Thymus (tissue), 14 donors: Measurements from ENCODE around the gene PVALEF. TPM values are rescaled to one million over a fixed set of nuclear protein-coding genes. Genes with fewer than 3 reads are reported as not detected.
A peak's percentile ranks its signal among the peaks of the same experiment; 100 is the strongest.

Experiments
- DNase-seq, 9 donors: peaks; one replicate each; pipeline ENCODE4 v3.0.0-alpha.2; 2013; ENCODE audit warnings: low spot score in 9 of 9, low read depth in 6 of 9, missing footprints in 1 of 9
- H3K27ac ChIP-seq, 2 donors: one replicate each; pipeline ENCODE4 v1.5.1; 2013; ENCODE audit warnings: control low read depth in 1 of 2, low read depth in 1 of 2, low read length in 1 of 2, mild to moderate bottlenecking in 1 of 2, moderate library complexity in 1 of 2
- H3K27me3 ChIP-seq, 2 donors: one replicate each; pipeline ENCODE4 v1.5.1; 2013; ENCODE audit warnings: low read length in 1 of 2; ENCODE audit not compliant: control insufficient read depth in 2 of 2, insufficient read depth in 1 of 2
- H3K36me3 ChIP-seq, 2 donors: one replicate each; pipeline ENCODE4 v1.5.1; 2013; ENCODE audit warnings: low read length in 1 of 2, mild to moderate bottlenecking in 1 of 2, moderate library complexity in 1 of 2; ENCODE audit not compliant: control insufficient read depth in 2 of 2, insufficient read depth in 2 of 2
- H3K4me1 ChIP-seq, 2 donors: one replicate each; pipeline ENCODE4 v1.5.1; 2013; ENCODE audit warnings: low read length in 2 of 2; ENCODE audit not compliant: control insufficient read depth in 2 of 2, insufficient read depth in 2 of 2
- H3K4me3 ChIP-seq, 2 donors: one replicate each; pipeline ENCODE4 v1.5.1; 2013; ENCODE audit warnings: low read length in 2 of 2, control low read depth in 1 of 2, mild to moderate bottlenecking in 1 of 2
- H3K9me3 ChIP-seq, 2 donors: one replicate each; pipeline ENCODE4 v1.5.1; 2013; ENCODE audit warnings: low read length in 1 of 2, mild to moderate bottlenecking in 1 of 2; ENCODE audit not compliant: control insufficient read depth in 2 of 2, insufficient read depth in 1 of 2
- WGBS: extraction: QIAGEN DNeasy Blood & Tissue Kit; methylation state at CpG from one replicate; pipeline ENCODE4 v1.1.7; 2013; 5-methylcytosine and 5-hydroxymethylcytosine counted together
- long read RNA-seq, 10 donors: transcript quantifications; one replicate each; lab custom pipeline, GENCODE V29; 2026
- polyA plus RNA-seq: library from polyadenylated mRNA; stranded (reverse); fragments of 200-250 nt; gene quantifications from one replicate; pipeline ENCODE4 v1.2.3, GENCODE V29; 2013
- total RNA-seq: library from RNA; stranded (reverse); fragments of 120-200 nt; gene quantifications from one replicate; pipeline ENCODE4 v1.2.4, GENCODE V29; 2013
- donor health status: healthy.

The PVALEF gene
- not detected for total RNA-seq
- 0.02 TPM for polyA plus RNA-seq
- long read RNA-seq, donor 1, result 0 reads
- long read RNA-seq, donor 2, result 0 reads
- long read RNA-seq, donor 3, result 0 reads
- long read RNA-seq, donor 4, result 0 reads
- long read RNA-seq, donor 5, result 0 reads
- long read RNA-seq, donor 6, result 0 reads
- long read RNA-seq, donor 7, result 0 reads
- long read RNA-seq, donor 8, result 0 reads
- long read RNA-seq, donor 9, result 0 reads
- long read RNA-seq, donor 10, result 0 reads

GRCh38 chr17:81165246-81166032 lies at the start of gene PVALEF:
TSS of gene PVALEF (plus strand) at chr17:81165507. CDS start at chr17:81181227, 15,720 bp downstream.
- DNase-seq, result no peak
- Histone ChIP-seq H3K27ac (no peak within 1 kb of the TSS), H3K27me3 (peaks cover 33 to 72% of the 10 kb centered on the region in 2 donors), H3K4me1 (peaks cover 0 to 5% of the 10 kb centered on the region in 2 donors), H3K4me3 (peak within 1 kb of the TSS in 1 of 2 donors; percentile 31), H3K36me3 (no peaks in the 10 kb centered on the region), H3K9me3 (peaks cover 0 to 5% of the 10 kb centered on the region in 2 donors)
- WGBS, result 41% methylated on average over 46 of the region's 46 CpGs

DNA sequence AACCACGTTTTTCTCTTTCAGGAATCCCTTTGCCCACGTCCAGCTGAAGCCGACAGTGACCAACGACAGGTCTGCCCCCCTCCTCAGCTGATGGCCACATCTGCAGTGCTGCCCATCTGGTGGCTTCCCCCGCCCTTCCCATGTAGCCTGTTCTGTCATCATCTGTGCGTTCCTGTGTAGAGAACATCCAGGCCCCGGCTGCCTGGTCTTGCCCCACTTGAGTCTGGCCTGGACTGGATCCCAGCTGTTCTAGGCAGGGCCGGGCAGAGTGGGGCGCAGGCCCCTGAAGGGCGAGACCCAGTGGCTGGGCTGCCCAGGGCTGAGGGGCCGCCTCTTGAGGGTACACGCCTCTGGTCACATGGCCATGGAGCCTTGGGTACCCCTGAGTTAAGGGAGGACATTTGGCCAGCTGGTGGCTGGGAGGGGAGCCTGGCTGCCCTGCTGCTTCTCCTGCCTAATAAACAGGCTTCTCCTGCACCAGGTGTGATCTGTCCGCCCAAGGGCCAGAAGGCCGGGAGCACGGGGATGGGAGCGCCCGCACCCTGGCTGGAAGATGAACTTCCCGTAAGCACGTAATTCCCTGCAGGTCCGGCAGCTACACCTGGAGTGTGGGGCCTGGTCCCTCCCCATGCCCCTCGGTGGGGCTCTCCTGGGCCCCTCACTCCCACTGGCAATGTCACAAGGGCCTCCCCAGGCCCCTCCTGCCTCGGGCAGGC lies 49.4 kb upstream of the PVALEF start:
- Histone ChIP-seq H3K27ac (no peak overlapping the region), H3K4me3 (no peak overlapping the region), H3K4me1 (peaks cover 0 to 7% of the 10 kb centered on the region in 2 donors), H3K9me3 (peaks cover 0 to 2% of the 10 kb centered on the region in 2 donors), H3K27me3 (peaks cover 3 to 38% of the 10 kb centered on the region in 2 donors), H3K36me3 (no peaks in the 10 kb centered on the region)
- WGBS, result 94% methylated on average over 22 of the region's 22 CpGs
- DNase-seq, result no peak

GRCh38 chr17:81116704-81117103 lies 48.6 kb upstream of the PVALEF start:
- Histone ChIP-seq H3K36me3 (no peaks in the 10 kb centered on the region), H3K27me3 (peaks cover 3 to 46% of the 10 kb centered on the region in 2 donors), H3K4me1 (peaks cover 0 to 7% of the 10 kb centered on the region in 2 donors), H3K9me3 (peaks cover 0 to 2% of the 10 kb centered on the region in 2 donors), H3K27ac (no peak overlapping the region), H3K4me3 (no peak overlapping the region)
- 97% methylated on average over 8 of the region's 8 CpGs for WGBS
- no peak for DNase-seq

DNA sequence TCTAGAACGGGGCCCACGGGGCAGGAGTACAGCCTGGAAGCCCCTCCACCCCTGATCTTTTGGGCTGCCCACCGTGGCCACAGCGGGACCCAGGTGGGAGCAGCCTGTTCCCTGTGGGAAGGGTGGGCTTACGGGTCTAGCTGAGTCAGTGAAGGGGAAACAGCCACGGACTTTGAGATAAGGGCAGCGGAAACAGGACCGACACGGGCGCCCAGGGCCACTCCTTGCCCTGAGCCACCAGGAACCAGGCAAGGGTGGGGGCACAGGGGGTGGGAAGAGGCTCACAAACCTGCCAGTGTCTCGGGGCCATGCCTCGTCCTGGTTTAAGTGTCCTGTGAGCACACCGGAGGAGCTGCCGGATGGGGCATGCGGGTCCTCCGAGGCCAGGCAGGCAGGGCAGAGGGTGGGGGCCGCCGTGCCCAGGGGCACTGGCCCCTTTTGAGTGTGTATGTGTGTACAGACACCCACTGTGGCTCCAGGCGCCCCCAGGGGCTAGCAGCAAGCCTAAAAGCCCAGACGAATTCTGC lies 47.6 kb upstream of the PVALEF start:
- peaks cover 0 to 2% of the 10 kb centered on the region in 2 donors for H3K9me3 ChIP-seq
- H3K36me3 ChIP-seq, result no peaks in the 10 kb centered on the region
- no peak overlapping the region for H3K27ac ChIP-seq
- DNase-seq, result no peak
- peaks cover 0 to 7% of the 10 kb centered on the region in 2 donors for H3K4me1 ChIP-seq
- WGBS, result 94% methylated on average over 20 of the region's 20 CpGs
- H3K27me3 ChIP-seq, result peaks cover 3 to 49% of the 10 kb centered on the region in 2 donors
- no peak overlapping the region for H3K4me3 ChIP-seq

- no peaks in the 10 kb centered on the region for H3K36me3 ChIP-seq
- no peak overlapping the region for H3K27ac ChIP-seq
- H3K27me3 ChIP-seq, result peaks cover 3 to 56% of the 10 kb centered on the region in 2 donors
- no peak for DNase-seq
- H3K4me1 ChIP-seq, result peaks cover 0 to 7% of the 10 kb centered on the region in 2 donors
- peaks cover 0 to 2% of the 10 kb centered on the region in 2 donors for H3K9me3 ChIP-seq
- WGBS, result 68% methylated on average over 24 of the region's 24 CpGs
- H3K4me3 ChIP-seq, result no peak overlapping the region
These were observed 46.7 kb upstream of the PVALEF start for GRCh38 chr17:81118308-81119221.

DNA sequence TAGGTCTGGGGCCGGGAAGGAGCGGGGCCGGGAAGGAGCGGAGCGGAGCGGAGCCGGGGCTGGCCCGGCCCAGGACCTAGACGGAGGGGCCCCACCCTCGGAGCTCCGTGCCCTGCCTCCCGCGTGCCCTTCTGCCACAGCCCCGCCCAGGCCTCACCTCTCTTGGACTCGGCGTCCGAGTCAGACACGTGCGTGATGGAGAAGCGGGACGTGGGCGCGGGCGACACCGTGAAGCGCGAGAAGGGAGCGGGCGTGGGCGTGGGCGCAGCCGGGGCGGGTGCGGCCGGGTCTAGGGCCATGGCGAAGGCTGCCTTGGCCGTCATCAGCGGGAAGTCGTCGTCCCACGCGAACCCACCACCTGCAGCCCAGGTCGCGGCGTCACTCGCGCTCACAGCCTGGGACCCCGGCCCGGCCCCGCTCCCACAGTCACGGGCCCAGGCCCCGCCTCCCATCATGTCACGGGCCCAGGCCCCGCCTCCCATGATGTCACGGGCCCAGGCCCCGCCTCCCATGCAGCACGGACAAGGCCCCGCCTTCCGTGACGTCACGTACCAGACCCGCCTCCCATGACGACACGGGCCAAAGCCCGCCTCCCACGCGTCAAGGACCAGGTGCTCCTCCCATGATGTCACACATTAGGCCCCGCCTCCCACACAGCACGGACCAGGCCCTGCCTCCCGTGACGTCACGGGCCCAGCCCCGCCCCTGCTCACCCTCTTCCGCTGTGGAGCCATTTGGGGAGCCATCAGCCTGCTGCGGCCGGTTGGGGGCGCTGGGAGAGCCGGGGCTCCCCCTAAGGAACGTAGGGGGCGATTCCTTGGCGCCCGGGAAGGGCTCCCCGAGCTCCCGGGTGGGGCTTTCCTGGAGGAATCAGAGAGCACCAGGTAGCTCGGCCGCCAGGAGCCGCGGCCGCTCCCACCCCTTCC lies 45.8 kb upstream of the PVALEF start:
- 42% methylated on average over 89 of the region's 89 CpGs for WGBS
- H3K4me1 ChIP-seq, result peaks cover 0 to 7% of the 10 kb centered on the region in 2 donors
- H3K27me3 ChIP-seq, result peaks cover 3 to 56% of the 10 kb centered on the region in 2 donors
- peak in 5 of 9 donors; percentile 10 to 67 (median 59) for DNase-seq
- no peaks in the 10 kb centered on the region for H3K36me3 ChIP-seq
- peaks cover 0 to 2% of the 10 kb centered on the region in 2 donors for H3K9me3 ChIP-seq
- no peak overlapping the region for H3K27ac ChIP-seq
- H3K4me3 ChIP-seq, result no peak overlapping the region

- no peak for DNase-seq
- peaks cover 0 to 7% of the 10 kb centered on the region in 2 donors for H3K4me1 ChIP-seq
- WGBS, result 94% methylated on average over 33 of the region's 33 CpGs
- no peaks in the 10 kb centered on the region for H3K36me3 ChIP-seq
- no peak overlapping the region for H3K4me3 ChIP-seq
- peaks cover 0 to 2% of the 10 kb centered on the region in 2 donors for H3K9me3 ChIP-seq
- H3K27ac ChIP-seq, result no peak overlapping the region
- peaks cover 3 to 56% of the 10 kb centered on the region in 2 donors for H3K27me3 ChIP-seq
These were observed 45.2 kb upstream of the PVALEF start for GRCh38 chr17:81120149-81120484.
